IMR-90 (cell line): Measurements from ENCODE around the gene MGAT4A. TPM values are rescaled to one million over a fixed set of nuclear protein-coding genes. Genes with fewer than 3 reads are reported as not detected.

ENCODE experiments used
- ATAC-seq: fragments of 200-7000 bp; cut with Tn5 transposase; 2 replicates; pipeline ENCODE4 v1.9.1; 2020; ENCODE audit warnings: low read depth, mild to moderate bottlenecking, moderate library complexity
- BruUV-seq: library from RNA; stranded (reverse); fragments of 400-500 nt; replicated peaks from 2 replicates; lab custom pipeline; 2021; lab: Mats Ljungman, UMichigan
- CTCF ChIA-PET: fragments of 300-600 bp; formaldehyde crosslinking; extraction: SDS; loops from one replicate; lab custom pipeline; 2021; ENCODE audit warnings: antibody characterized with exemption; lab: Yijun Ruan, JAX
- POLR2A ChIA-PET: fragments of 300-600 bp; sonication (Branson Sonifier 250); formaldehyde crosslinking; loops from one replicate; lab custom pipeline; 2022; ENCODE audit warnings: antibody characterized with exemption; ENCODE audit not compliant: unreplicated experiment; lab: Charles Lee
- DNase-seq: peaks from one replicate; pipeline ENCODE4 v3.0.0; 2013
- H2AFZ ChIP-seq: replicated peaks from 2 replicates; pipeline ENCODE3; 2013; ENCODE audit warnings: low read length, mild to moderate bottlenecking; ENCODE audit not compliant: poor library complexity
- H2AK5ac ChIP-seq: 2 replicates; pipeline ENCODE4 v1.6.1; 2013; ENCODE audit warnings: low read depth, low read length, inconsistent platforms
- H2AK9ac ChIP-seq: replicated peaks from 2 replicates; pipeline ENCODE3; 2013; ENCODE audit warnings: mild to moderate bottlenecking, low read depth, low read length, moderate library complexity; ENCODE audit not compliant: poor library complexity
- H2BK120ac ChIP-seq: 2 replicates; pipeline ENCODE4 v1.6.1; 2013; ENCODE audit warnings: low read depth, low read length, inconsistent platforms
- H2BK15ac ChIP-seq: 3 replicates; pipeline ENCODE4 v1.6.1; 2013; ENCODE audit warnings: low read depth, low read length, inconsistent platforms
- H2BK20ac ChIP-seq: 2 replicates; pipeline ENCODE4 v1.6.1; 2013; ENCODE audit warnings: low read depth, mild to moderate bottlenecking, inconsistent platforms, low read length, moderate library complexity
- H2BK5ac ChIP-seq: 2 replicates; pipeline ENCODE4 v1.6.1; 2013; ENCODE audit warnings: mild to moderate bottlenecking, low read depth, low read length, inconsistent platforms; ENCODE audit not compliant: poor library complexity, severe bottlenecking
- H3K14ac ChIP-seq: replicated peaks from 2 replicates; pipeline ENCODE4 v1.6.1; 2013; ENCODE audit warnings: low read depth, low read length, inconsistent platforms
- H3K18ac ChIP-seq: 2 replicates; pipeline ENCODE4 v1.6.1; 2013; ENCODE audit warnings: low read depth, low read length, control low read depth
- H3K23ac ChIP-seq: 2 replicates; pipeline ENCODE4 v1.6.1; 2013; ENCODE audit warnings: low read depth, low read length, inconsistent platforms
- H3K27ac ChIP-seq: 2 replicates; pipeline ENCODE4 v1.5.1; 2013; ENCODE audit warnings: mild to moderate bottlenecking, control low read depth, low read length; ENCODE audit not compliant: insufficient read depth
- H3K27me3 ChIP-seq: 2 replicates; pipeline ENCODE4 v1.6.1; 2013; ENCODE audit warnings: low read length; ENCODE audit not compliant: control insufficient read depth, insufficient read depth
- H3K36me3 ChIP-seq: 2 replicates; pipeline ENCODE4 v1.6.1; 2013; ENCODE audit warnings: low read length, mixed read lengths; ENCODE audit not compliant: control insufficient read depth, insufficient read depth
- H3K4ac ChIP-seq: 2 replicates; pipeline ENCODE4 v1.6.1; 2013; ENCODE audit warnings: low read depth, low read length, inconsistent platforms
- H3K4me1 ChIP-seq: 2 replicates; pipeline ENCODE4 v1.6.1; 2013; ENCODE audit warnings: low read length, mixed read lengths; ENCODE audit not compliant: control insufficient read depth, insufficient read depth
- H3K4me2 ChIP-seq: 2 replicates; pipeline ENCODE4 v1.6.1; 2013; ENCODE audit warnings: low read depth, mild to moderate bottlenecking, control low read depth, low read length, moderate library complexity
- H3K4me3 ChIP-seq: 2 replicates; pipeline ENCODE4 v1.5.1; 2013; ENCODE audit warnings: low read depth, mild to moderate bottlenecking, control low read depth, low read length, moderate library complexity; ENCODE audit not compliant: insufficient read depth
- H3K56ac ChIP-seq: 2 replicates; pipeline ENCODE4 v1.6.1; 2013; ENCODE audit warnings: low read length, inconsistent platforms; ENCODE audit not compliant: insufficient read depth; ENCODE audit errors: extremely low read depth
- H3K79me1 ChIP-seq, 2 experiments: 2 replicates each; pipeline ENCODE4 v1.6.1; 2013; ENCODE audit warnings: low read length in 2 of 2, inconsistent platforms in 1 of 2, low read depth in 1 of 2
- H3K9ac ChIP-seq: 2 replicates; pipeline ENCODE4 v1.6.1; 2013; ENCODE audit warnings: low read depth, low read length, control low read depth
- H3K9me1 ChIP-seq: 2 replicates; pipeline ENCODE4 v1.6.1; 2013; ENCODE audit warnings: low read length, inconsistent platforms; ENCODE audit not compliant: insufficient read depth
- H3K9me3 ChIP-seq: 2 replicates; pipeline ENCODE4 v1.6.1; 2013; ENCODE audit warnings: low read length; ENCODE audit not compliant: control insufficient read depth, insufficient read depth
- H4K20me1 ChIP-seq: 2 replicates; pipeline ENCODE4 v1.6.1; 2013; ENCODE audit warnings: low read length, inconsistent platforms; ENCODE audit not compliant: insufficient read depth
- H4K5ac ChIP-seq: 2 replicates; pipeline ENCODE4 v1.6.1; 2013; ENCODE audit warnings: mild to moderate bottlenecking, low read depth, low read length, control low read depth
- H4K8ac ChIP-seq, 2 experiments: 2 replicates each; pipeline ENCODE4 v1.6.1; 2013; ENCODE audit warnings: low read depth in 2 of 2, low read length in 2 of 2, control low read depth in 1 of 2, inconsistent platforms in 1 of 2
- H4K91ac ChIP-seq: 2 replicates; pipeline ENCODE4 v1.6.1; 2013; ENCODE audit warnings: low read depth, low read length, inconsistent platforms; ENCODE audit not compliant: insufficient read depth
- CEBPB ChIP-seq: IDR thresholded peaks from 2 replicates; pipeline ENCODE4 v1.6.1; 2012; ENCODE audit warnings: low read depth, low read length, improper control_type of control experiment
- CHD1 ChIP-seq: IDR thresholded peaks from 2 replicates; pipeline ENCODE4 v1.6.1; 2012; ENCODE audit warnings: low read depth, low read length, improper control_type of control experiment
- CTCF ChIP-seq: conservative IDR thresholded peaks from 2 replicates; pipeline ENCODE4 v1.5.1; 2012; ENCODE audit warnings: mild to moderate bottlenecking, low read depth, low read length, improper control_type of control experiment
- ELK1 ChIP-seq: fragments of 150-350 bp; IDR thresholded peaks from 2 replicates; pipeline ENCODE4 v1.6.1; 2016; ENCODE audit warnings: low read depth, mild to moderate bottlenecking, low read length, moderate library complexity, borderline replicate concordance
- MXI1 ChIP-seq: IDR thresholded peaks from 2 replicates; pipeline ENCODE4 v1.6.1; 2012; ENCODE audit warnings: low read depth, mild to moderate bottlenecking, low read length, moderate library complexity, borderline replicate concordance
- NFE2L2 ChIP-seq: fragments of 150-350 bp; IDR thresholded peaks from 2 replicates; pipeline ENCODE4 v1.6.1; 2016; ENCODE audit warnings: low read depth, mild to moderate bottlenecking, low read length
- POLR2A ChIP-seq: IDR thresholded peaks from 2 replicates; pipeline ENCODE4 v1.6.1; 2012; ENCODE audit warnings: mild to moderate bottlenecking, low read depth, low read length
- RFX5 ChIP-seq: IDR thresholded peaks from 2 replicates; pipeline ENCODE4 v1.8.0; 2012; ENCODE audit warnings: low read depth, mild to moderate bottlenecking, low read length, moderate library complexity
- WGBS, 2 experiments: methylation state at CpG; one replicate each; pipeline versions ENCODE4 v1.1.5 to v1.1.7; 2013; ENCODE audit warnings: missing lambda C conversion rate in 2 of 2; ENCODE audit not compliant: insufficient read length in 1 of 2; ENCODE audit errors: extremely low coverage in 2 of 2; 5-methylcytosine and 5-hydroxymethylcytosine counted together
- dilution Hi-C: fragments of 300-500 bp; cut with HindIII; formaldehyde crosslinking; loops from one replicate; pipeline ENCODE4 v1.14.3; 2018; ENCODE audit warnings: low sequenced_read_pairs; ENCODE audit not compliant: unreplicated experiment
- in situ Hi-C: fragments of 300-500 bp; cut with MboI; formaldehyde crosslinking; loops from 3 replicates; pipeline ENCODE4 v1.14.3; 2019; ENCODE audit warnings: low sequenced_read_pairs, inconsistent platforms, mixed read lengths
- intact Hi-C: fragments of 100-400 bp; cut with micrococcal nuclease; formaldehyde crosslinking; loops from 2 replicates; pipeline ENCODE4 v1.10.0; 2022
- polyA plus RNA-seq, 3 experiments: library from polyadenylated mRNA; depleted of rRNA; stranded (reverse); fragments of >200 nt; gene quantifications; 2 replicates each; pipeline ENCODE4 v1.2.3, GENCODE V29; 2012; ENCODE audit warnings: low replicate concordance in 1 of 3
- total RNA-seq: library from RNA; depleted of rRNA; stranded (reverse); fragments of >200 nt; gene quantifications from 2 replicates; pipeline ENCODE4 v1.2.3, GENCODE V29; 2012

The MGAT4A gene
- total and polyA plus RNA-seq, 2 of the 4 experiments (the other 2 are of a cell fraction), result under 0.01 TPM; not detected in 1

GRCh38 chr2:98598781-98599428 lies 132.0 kb downstream of the MGAT4A start:
- H3K4me1 ChIP-seq, result no peaks in the 10 kb centered on the region
- H3K18ac ChIP-seq, result no peak overlapping the region
- peaks cover 0 to 9% of the 10 kb centered on the region in 2 experiments; a peak in 1 of 4 replicates for H3K79me1 ChIP-seq
- no peak overlapping the region for H3K4me2 ChIP-seq
- H3K14ac ChIP-seq, result no peak overlapping the region
- no peak overlapping the region for H2BK120ac ChIP-seq
- no peaks in the 10 kb centered on the region for H3K9me3 ChIP-seq
- no peaks in the 10 kb centered on the region for H3K9me1 ChIP-seq
- H3K56ac ChIP-seq, result no peak overlapping the region
- no peak overlapping the region for H4K5ac ChIP-seq
- in situ Hi-C loops, result no loop called here
- H2AFZ ChIP-seq, result no peak overlapping the region
- H2AK5ac ChIP-seq, result no peak overlapping the region
- no peak overlapping the region for H4K91ac ChIP-seq
- no peak overlapping the region for H3K27ac ChIP-seq
- H2AK9ac ChIP-seq, result no peak overlapping the region
- no peak overlapping the region for H2BK20ac ChIP-seq
- H3K23ac ChIP-seq, result no peak overlapping the region
- POLR2A ChIA-PET, result no interaction called here
- H2BK5ac ChIP-seq, result no peak overlapping the region
- WGBS, 2 experiments, result no CpG with 5 or more reads among the region's 1 CpG
- no peak overlapping the region for H3K9ac ChIP-seq
- H3K4me3 ChIP-seq, result no peak overlapping the region
- H3K36me3 ChIP-seq, result peaks cover 12% of the 10 kb centered on the region
- no TSS peak for BruUV-seq
- H4K8ac ChIP-seq, result no peak overlapping the region
- intact Hi-C loops, result no loop called here
- H4K20me1 ChIP-seq, result no peaks in the 10 kb centered on the region; the same call in 1 of the 2 replicates
- CTCF ChIA-PET, result no interaction called here
- ATAC-seq (peak; percentile 17), DNase-seq (peak; percentile 60)
- H3K27me3 ChIP-seq, result no peaks in the 10 kb centered on the region
- TF ChIP-seq CHD1 (no peak), ELK1 (no peak), RFX5 (no peak), POLR2A (no peak), NFE2L2 (no peak), MXI1 (no peak), CEBPB (peak; percentile 81), CTCF (no peak)
- dilution Hi-C loops, result no loop called here
- no peak overlapping the region for H2BK15ac ChIP-seq
- H3K4ac ChIP-seq, result no peak overlapping the region
